Fibroblast of skin of back (primary cell): ENCODE results near the gene MAT1A.

Experiments used
- DNase-seq: peaks from one replicate; pipeline ENCODE4 v3.0.0-alpha.2; 2013

Gene MAT1A

GRCh38 chr10:80281784-80282765, 7.4 kb downstream of the MAT1A start:
- DNase-seq, result no peak

- DNase-seq, result no peak
Observed at GRCh38 chr10:80281292-80281691, 8.2 kb downstream of the MAT1A start.

GRCh38 chr10:80280071-80280800, 9.2 kb downstream of the MAT1A start:
- no peak for DNase-seq

- DNase-seq, result no peak
Observed at GRCh38 chr10:80279146-80279545, 10.3 kb downstream of the MAT1A start.

- no peak for DNase-seq
Observed at GRCh38 chr10:80278480-80278879, 11.0 kb downstream of the MAT1A start.

- no peak for DNase-seq
Observed at GRCh38 chr10:80277567-80278250, 11.7 kb downstream of the MAT1A start.

- no peak for DNase-seq
Observed at GRCh38 chr10:80277016-80277415, 12.4 kb downstream of the MAT1A start.

DNA sequence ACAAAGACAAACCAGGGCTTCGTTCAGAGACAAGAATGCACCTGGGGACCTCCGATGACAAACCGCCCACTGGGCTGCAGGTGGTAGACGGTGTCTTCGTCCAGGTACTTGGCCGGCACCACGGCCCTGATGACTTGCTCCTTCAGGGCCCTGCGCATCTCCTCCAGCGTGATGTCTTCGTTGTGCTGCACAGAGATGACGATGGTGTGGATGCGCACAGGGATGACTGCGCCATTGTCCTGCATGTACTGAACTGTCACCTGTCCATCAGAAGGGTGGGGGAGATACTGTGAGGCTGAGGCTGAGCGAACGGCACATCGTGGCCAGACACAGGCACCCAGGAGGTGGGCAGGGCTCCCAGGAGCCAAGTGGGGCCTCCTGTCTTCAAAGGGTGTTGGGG, 13.1 kb downstream of the MAT1A start:
- DNase-seq, result no peak

DNA sequence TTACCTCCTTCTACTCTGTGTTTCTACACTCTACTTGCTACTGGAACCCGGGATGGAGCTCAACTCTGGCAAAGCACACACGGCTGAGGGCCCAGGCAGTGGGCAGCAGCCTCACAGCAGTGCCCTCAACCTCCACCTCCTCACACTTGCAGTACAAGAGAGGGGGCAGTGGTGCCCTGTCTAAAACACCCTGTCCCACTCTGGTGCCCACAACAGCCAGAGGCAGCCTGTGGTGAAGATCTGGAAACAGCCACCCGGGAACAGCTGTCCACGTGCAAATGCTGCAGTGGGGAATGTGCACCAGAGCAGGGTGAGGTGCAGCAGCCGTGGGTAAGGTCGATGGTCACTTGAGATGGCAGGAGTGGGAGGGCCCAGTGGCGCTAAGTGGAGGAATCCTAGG, 13.7 kb downstream of the MAT1A start:
- DNase-seq, result no peak

- no peak for DNase-seq
Observed at GRCh38 chr10:80275135-80275498, 14.3 kb downstream of the MAT1A start.

DNA sequence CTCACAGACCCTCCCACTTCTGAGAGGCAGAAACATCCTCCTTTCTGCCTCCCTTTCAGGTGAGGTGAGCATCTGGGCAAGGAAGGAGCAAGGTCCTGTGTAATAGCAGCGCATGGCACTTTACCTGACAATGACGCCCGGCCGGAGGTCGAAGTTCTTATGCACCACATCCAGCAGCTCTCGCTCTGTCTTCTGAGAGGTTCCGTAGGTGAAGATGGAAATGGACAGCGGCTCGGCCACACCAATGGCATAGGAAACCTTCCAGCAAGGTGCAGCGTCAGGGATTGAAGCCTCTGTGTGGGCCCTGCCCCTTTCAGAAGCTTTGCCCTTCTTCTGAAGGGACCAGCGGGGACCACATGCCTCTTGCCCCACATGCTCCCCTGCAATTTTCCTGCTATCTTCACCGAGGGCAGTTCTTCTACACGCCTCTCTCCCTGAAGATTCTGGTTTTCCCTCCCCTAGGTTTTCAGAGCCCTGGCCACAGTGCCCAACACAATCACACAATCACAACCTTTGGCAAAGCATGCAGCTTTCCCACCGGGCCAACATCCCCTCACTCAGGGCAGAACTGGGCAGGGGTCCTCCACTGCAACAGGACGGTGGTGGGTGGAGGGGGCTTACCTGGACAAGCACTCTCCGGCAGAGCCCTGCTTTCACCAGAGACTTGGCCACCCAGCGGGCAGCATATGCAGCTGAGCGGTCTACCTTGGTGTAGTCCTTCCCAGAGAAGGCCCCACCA, 14.9 kb downstream of the MAT1A start:
- DNase-seq, result no peak

- no peak for DNase-seq
Observed at GRCh38 chr10:80273523-80274170, 15.8 kb downstream of the MAT1A start.

GRCh38 chr10:80272793-80273522, 16.5 kb downstream of the MAT1A start:
- peak; percentile 9 for DNase-seq

- DNase-seq, result no peak
Observed at GRCh38 chr10:80271416-80271815, 18.0 kb downstream of the MAT1A start.

- no peak for DNase-seq
Observed at GRCh38 chr10:80270887-80271286, 18.6 kb downstream of the MAT1A start.

- DNase-seq, result no peak
Observed at GRCh38 chr10:80268938-80269588, 20.4 kb downstream of the MAT1A start.

- peak; percentile 78 for DNase-seq
Observed at GRCh38 chr10:80268266-80268665, 21.2 kb downstream of the MAT1A start.

DNA sequence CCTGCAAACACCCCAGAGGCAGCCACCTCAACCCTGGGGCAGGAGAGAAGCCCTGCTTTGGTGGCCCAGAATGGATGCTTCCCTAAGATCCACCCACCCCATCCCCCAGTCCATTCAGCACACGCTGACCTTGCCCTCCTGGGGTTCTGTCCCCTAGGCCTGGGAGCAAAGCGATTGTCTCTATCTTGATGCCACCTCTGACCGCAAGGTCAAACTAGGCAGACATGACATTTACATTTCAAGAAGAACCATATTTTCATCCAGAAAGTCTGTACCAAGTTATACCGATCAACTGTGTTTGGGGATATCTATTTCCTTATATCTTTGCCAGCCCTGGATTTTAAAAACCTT, 23.0 kb downstream of the MAT1A start:
- DNase-seq, result no peak

GRCh38 chr10:80265740-80266512, 23.5 kb downstream of the MAT1A start:
- peak; percentile 23 for DNase-seq
